KMS-11 (cell line): Measurements from ENCODE around the gene UBE2E3.

ENCODE experiments used
- H2AFZ ChIP-seq: fragments of 200-600 bp; sonication (generic); 2 replicates; pipeline ENCODE4 v1.6.1; 2016; ENCODE audit warnings: antibody characterized with exemption, mixed run types, low read depth
- H3K27ac ChIP-seq: fragments of 200-600 bp; sonication (generic); 2 replicates; pipeline ENCODE4 v1.6.1; 2016; ENCODE audit warnings: mild to moderate bottlenecking, mixed run types
- H3K27me3 ChIP-seq: fragments of 200-600 bp; sonication (generic); 2 replicates; pipeline ENCODE4 v1.6.1; 2017; ENCODE audit warnings: mild to moderate bottlenecking, low read depth, mixed run types, moderate library complexity; ENCODE audit not compliant: insufficient read depth
- H3K36me3 ChIP-seq: fragments of 200-600 bp; sonication (generic); 2 replicates; pipeline ENCODE4 v1.6.1; 2017; ENCODE audit warnings: mild to moderate bottlenecking, mixed run types; ENCODE audit not compliant: insufficient read depth
- H3K4me1 ChIP-seq: fragments of 200-600 bp; sonication (generic); 2 replicates; pipeline ENCODE4 v1.6.1; 2016; ENCODE audit warnings: mild to moderate bottlenecking, low read depth, mixed run types; ENCODE audit not compliant: poor library complexity, severe bottlenecking
- H3K4me2 ChIP-seq: fragments of 200-600 bp; sonication (generic); 2 replicates; pipeline ENCODE4 v1.7.0; 2016; ENCODE audit warnings: mild to moderate bottlenecking, mixed run types
- H3K4me3 ChIP-seq: fragments of 200-600 bp; sonication (generic); IDR thresholded peaks from 2 replicates; pipeline ENCODE4 v1.6.1; 2017; ENCODE audit warnings: low read depth, low read length, mixed read lengths; ENCODE audit not compliant: insufficient read depth
- H3K79me2 ChIP-seq: fragments of 200-600 bp; sonication (generic); 2 replicates; pipeline ENCODE4 v1.6.1; 2016; ENCODE audit warnings: low read depth, mixed run types; ENCODE audit not compliant: insufficient read depth
- H3K9ac ChIP-seq: fragments of 200-600 bp; sonication (generic); 2 replicates; pipeline ENCODE4 v1.6.1; 2016; ENCODE audit warnings: mild to moderate bottlenecking, mixed run types
- H4K20me1 ChIP-seq: fragments of 200-600 bp; sonication (generic); 2 replicates; pipeline ENCODE4 v1.6.1; 2016; ENCODE audit warnings: mild to moderate bottlenecking, mixed run types; ENCODE audit not compliant: insufficient read depth
- CTCF ChIP-seq: fragments of 200-600 bp; sonication (generic); conservative IDR thresholded peaks from 2 replicates; pipeline ENCODE4 v1.6.1; 2017; ENCODE audit warnings: low read depth, mild to moderate bottlenecking, antibody characterized with exemption, low read length, moderate library complexity, mixed read lengths

UBE2E3 gene

GRCh38 chr2:180938451-180938850 is 42.0 kb upstream of the UBE2E3 start:
- H3K9ac ChIP-seq = no peak overlapping the region
- TF ChIP-seq CTCF = no peak

GRCh38 chr2:180943275-180943674 is 37.1 kb upstream of the UBE2E3 start:
- Histone ChIP-seq H3K4me2 (no peak overlapping the region), H4K20me1 (no peaks in the 10 kb centered on the region)
- TF ChIP-seq CTCF = no peak

More at GRCh38 chr2:180938451-180938850, 42.0 kb upstream of the UBE2E3 start:
- H3K4me3 ChIP-seq = no peak overlapping the region
- no peaks in the 10 kb centered on the region for H3K27me3 ChIP-seq
- no peaks in the 10 kb centered on the region for H3K79me2 ChIP-seq
- H3K4me2 ChIP-seq = no peak overlapping the region
- no peak overlapping the region for H3K27ac ChIP-seq
- H3K36me3 ChIP-seq = no peaks in the 10 kb centered on the region
- no peaks in the 10 kb centered on the region for H4K20me1 ChIP-seq
- H2AFZ ChIP-seq = no peak overlapping the region
- H3K4me1 ChIP-seq = no peaks in the 10 kb centered on the region

GRCh38 chr2:180944372-180944771 is 36.0 kb upstream of the UBE2E3 start:
- no peak overlapping the region for H2AFZ ChIP-seq
- no peaks in the 10 kb centered on the region for H3K4me1 ChIP-seq
- no peak overlapping the region for H3K27ac ChIP-seq
- TF ChIP-seq CTCF = no peak
- H3K4me3 ChIP-seq = no peak overlapping the region
- H3K36me3 ChIP-seq = no peaks in the 10 kb centered on the region
- no peak overlapping the region for H3K9ac ChIP-seq
- H3K27me3 ChIP-seq = no peaks in the 10 kb centered on the region
- H3K4me2 ChIP-seq = no peak overlapping the region
- no peaks in the 10 kb centered on the region for H3K79me2 ChIP-seq
- no peaks in the 10 kb centered on the region for H4K20me1 ChIP-seq

More at GRCh38 chr2:180943275-180943674, 37.1 kb upstream of the UBE2E3 start:
- no peak overlapping the region for H3K27ac ChIP-seq
- H2AFZ ChIP-seq = no peak overlapping the region
- no peaks in the 10 kb centered on the region for H3K79me2 ChIP-seq
- no peaks in the 10 kb centered on the region for H3K27me3 ChIP-seq
- no peak overlapping the region for H3K9ac ChIP-seq
- H3K4me3 ChIP-seq = no peak overlapping the region
- no peaks in the 10 kb centered on the region for H3K36me3 ChIP-seq
- no peaks in the 10 kb centered on the region for H3K4me1 ChIP-seq

GRCh38 chr2:180947208-180947689 is 33.2 kb upstream of the UBE2E3 start:
- H3K27me3 ChIP-seq = no peaks in the 10 kb centered on the region
- no peak overlapping the region for H3K9ac ChIP-seq
- no peak overlapping the region for H3K4me2 ChIP-seq
- H4K20me1 ChIP-seq = no peaks in the 10 kb centered on the region
- TF ChIP-seq CTCF = no peak
- no peaks in the 10 kb centered on the region for H3K4me1 ChIP-seq
- H3K36me3 ChIP-seq = no peaks in the 10 kb centered on the region
- H3K4me3 ChIP-seq = no peak overlapping the region
- no peak overlapping the region for H3K27ac ChIP-seq
- no peaks in the 10 kb centered on the region for H3K79me2 ChIP-seq
- no peak overlapping the region for H2AFZ ChIP-seq
